Kidney capillary endothelial cell (primary cell): ENCODE measurements around the gene PLXNB3.
"Not testable (repeated sequence)": the region's sequence is repeated elsewhere in the genome, so short reads cannot be mapped to it uniquely, and the experiment has no call there.

ENCODE experiments used
- DNase-seq: peaks from one replicate; pipeline ENCODE4 v3.0.0-alpha.2; 2018; ENCODE audit warnings: low spot score

The PLXNB3 gene

GRCh38 chrX:153816831-153817690 is 53.0 kb downstream of the PLXNB3 start:
- no peak for DNase-seq

DNA sequence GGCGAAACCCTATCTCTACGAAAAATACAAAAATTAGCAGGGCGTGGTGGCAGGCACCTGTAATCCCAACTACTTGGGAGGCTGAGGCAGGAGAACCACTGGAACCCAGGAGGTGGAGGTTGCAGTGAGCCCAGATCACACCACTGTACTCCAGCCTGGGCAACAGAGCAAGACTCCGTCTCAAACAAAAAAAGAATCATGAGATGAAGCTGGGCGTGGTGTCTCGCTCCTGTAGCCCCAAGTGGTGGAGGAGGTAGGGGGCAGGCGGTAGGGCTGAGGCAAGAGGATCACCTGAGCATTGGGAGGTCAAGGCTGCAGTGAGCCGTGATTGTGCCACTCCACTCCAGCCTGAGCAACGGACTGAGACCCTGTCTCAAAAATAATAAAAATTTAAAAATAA is 54.0 kb downstream of the PLXNB3 start:
- DNase-seq = not testable (repeated sequence)

DNA sequence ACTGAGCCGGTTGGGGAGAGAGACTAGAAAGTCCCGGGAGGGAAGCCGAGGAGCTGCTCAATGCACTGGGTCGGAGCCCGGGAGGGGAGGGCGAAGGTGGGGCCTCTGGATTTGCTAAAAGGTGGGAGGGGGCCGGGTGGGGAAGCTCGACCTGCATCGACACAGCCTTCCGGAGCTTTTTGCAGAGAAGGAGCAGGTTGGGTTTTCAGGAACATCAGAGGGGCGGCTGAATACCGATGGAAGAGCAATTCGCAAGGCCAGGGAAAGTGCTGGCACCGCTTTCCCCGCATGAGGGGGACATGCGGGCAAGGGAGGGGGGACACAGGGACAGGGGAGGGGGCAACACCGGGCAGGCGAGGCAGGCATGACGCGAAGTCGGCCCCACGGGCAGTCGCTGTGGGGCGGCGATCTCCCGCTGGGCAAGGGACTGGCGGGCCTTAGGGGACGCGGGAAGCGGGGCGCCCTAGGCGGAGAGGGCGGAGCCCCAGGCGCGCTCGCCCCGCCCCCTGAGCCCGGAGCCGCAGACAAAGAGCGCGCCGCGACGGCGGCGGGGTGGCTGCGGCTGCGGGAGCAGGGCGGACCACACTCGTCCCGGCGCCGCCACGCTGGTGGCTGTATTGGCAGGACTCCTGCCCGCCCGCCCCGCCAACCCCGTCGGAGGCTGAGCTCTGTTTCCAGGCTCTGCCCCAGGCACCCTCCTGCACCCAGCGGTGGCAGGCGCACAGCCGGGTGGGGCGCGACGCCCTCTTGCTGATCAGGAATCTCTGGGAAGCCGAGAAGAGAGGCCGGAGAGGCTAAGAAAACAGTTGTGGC is 54.7 kb downstream of the PLXNB3 start:
- peak; percentile 16 for DNase-seq

DNA sequence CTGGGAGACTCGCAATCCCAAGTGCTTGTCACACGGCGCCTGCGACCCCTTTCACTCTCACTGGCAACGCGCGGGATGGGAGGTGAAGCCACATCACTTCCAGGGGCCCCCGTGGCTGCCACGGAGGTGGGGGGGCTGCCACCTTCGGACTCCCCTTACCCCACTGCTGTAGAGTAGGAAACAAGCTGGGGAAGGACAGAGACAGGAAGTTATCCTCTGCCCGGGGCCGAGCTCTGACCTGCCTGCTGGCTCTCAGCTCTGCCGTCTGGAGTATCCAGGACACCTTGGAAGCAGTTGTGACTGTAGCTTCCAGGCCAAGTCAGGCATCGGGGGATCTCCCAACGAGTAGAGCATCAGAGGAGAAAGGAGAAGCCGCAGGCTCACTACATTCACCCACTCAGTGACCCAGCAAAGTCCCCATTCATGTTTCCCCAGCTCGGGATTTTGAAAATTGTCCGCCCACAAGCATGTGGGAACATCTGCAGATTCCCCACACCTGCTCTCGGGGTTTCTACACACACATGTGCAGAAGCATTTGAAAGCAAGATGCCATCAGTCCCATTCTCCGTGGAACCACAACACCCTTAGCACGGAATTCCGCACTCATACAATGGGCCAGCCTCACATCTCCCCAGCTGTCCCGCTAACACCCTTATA is 55.5 kb downstream of the PLXNB3 start:
- no peak for DNase-seq

DNA sequence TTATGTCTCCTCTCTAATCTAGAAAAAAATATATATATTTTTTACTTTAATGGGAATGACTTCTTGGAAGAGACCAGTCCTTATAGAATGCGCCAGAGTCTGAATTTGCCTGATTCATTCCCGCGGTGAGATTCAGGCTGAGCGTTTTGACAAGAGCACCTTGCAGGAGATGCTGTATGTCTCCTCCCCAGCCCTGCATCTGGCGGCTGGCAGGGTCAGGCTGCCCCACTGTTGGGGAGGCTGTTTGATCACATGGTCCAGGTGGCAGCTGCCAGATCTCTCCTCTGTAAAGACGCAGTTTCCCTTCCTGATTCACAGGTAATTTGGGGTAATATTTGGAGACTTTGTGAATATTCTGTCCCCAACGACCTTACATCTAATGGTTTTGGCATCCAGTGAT is 56.6 kb downstream of the PLXNB3 start:
- no peak for DNase-seq

- DNase-seq = no peak
These were observed 57.0 kb downstream of the PLXNB3 start for GRCh38 chrX:153821066-153821465.

- no peak for DNase-seq
These were observed 60.3 kb downstream of the PLXNB3 start for GRCh38 chrX:153824348-153824747.

- no peak for DNase-seq
These were observed 61.0 kb downstream of the PLXNB3 start for GRCh38 chrX:153825042-153825441.
